ENCODE measurements around the gene MS4A10.

- TF ChIP-seq, protein P1, sequence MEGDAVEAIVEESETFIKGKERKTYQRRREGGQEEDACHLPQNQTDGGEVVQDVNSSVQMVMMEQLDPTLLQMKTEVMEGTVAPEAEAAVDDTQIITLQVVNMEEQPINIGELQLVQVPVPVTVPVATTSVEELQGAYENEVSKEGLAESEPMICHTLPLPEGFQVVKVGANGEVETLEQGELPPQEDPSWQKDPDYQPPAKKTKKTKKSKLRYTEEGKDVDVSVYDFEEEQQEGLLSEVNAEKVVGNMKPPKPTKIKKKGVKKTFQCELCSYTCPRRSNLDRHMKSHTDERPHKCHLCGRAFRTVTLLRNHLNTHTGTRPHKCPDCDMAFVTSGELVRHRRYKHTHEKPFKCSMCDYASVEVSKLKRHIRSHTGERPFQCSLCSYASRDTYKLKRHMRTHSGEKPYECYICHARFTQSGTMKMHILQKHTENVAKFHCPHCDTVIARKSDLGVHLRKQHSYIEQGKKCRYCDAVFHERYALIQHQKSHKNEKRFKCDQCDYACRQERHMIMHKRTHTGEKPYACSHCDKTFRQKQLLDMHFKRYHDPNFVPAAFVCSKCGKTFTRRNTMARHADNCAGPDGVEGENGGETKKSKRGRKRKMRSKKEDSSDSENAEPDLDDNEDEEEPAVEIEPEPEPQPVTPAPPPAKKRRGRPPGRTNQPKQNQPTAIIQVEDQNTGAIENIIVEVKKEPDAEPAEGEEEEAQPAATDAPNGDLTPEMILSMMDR (IDR thresholded peaks at IDR 0.05): no peak
- TF ChIP-seq RAD21 (conservative IDR thresholded peaks at IDR 0.05 in 1 of 2, IDR thresholded peaks at IDR 0.05 in 1 of 2) (no peak), RNF2 (IDR thresholded peaks at IDR 0.05; ENCODE audit: borderline replicate concordance, low read depth) (no peak)
- TF ChIP-seq, protein P2, sequence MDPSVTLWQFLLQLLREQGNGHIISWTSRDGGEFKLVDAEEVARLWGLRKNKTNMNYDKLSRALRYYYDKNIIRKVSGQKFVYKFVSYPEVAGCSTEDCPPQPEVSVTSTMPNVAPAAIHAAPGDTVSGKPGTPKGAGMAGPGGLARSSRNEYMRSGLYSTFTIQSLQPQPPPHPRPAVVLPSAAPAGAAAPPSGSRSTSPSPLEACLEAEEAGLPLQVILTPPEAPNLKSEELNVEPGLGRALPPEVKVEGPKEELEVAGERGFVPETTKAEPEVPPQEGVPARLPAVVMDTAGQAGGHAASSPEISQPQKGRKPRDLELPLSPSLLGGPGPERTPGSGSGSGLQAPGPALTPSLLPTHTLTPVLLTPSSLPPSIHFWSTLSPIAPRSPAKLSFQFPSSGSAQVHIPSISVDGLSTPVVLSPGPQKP (IDR thresholded peaks at IDR 0.05; ENCODE audit: low read depth, low read length): no peak
Measured at GRCh38 chr11:60769811-60770210, 15.3 kb upstream of the MS4A10 start.

All from A549 (cell line).